ENCODE data around the gene SLC66A2. TPM values are rescaled to one million over a fixed set of nuclear protein-coding genes. Genes with fewer than 3 reads are reported as not detected.
A peak's percentile ranks its signal among the peaks of the same experiment; 100 is the strongest.

Gene SLC66A2
- total RNA-seq, 1 experiment from 2014 or later: 13.0 TPM

DNA sequence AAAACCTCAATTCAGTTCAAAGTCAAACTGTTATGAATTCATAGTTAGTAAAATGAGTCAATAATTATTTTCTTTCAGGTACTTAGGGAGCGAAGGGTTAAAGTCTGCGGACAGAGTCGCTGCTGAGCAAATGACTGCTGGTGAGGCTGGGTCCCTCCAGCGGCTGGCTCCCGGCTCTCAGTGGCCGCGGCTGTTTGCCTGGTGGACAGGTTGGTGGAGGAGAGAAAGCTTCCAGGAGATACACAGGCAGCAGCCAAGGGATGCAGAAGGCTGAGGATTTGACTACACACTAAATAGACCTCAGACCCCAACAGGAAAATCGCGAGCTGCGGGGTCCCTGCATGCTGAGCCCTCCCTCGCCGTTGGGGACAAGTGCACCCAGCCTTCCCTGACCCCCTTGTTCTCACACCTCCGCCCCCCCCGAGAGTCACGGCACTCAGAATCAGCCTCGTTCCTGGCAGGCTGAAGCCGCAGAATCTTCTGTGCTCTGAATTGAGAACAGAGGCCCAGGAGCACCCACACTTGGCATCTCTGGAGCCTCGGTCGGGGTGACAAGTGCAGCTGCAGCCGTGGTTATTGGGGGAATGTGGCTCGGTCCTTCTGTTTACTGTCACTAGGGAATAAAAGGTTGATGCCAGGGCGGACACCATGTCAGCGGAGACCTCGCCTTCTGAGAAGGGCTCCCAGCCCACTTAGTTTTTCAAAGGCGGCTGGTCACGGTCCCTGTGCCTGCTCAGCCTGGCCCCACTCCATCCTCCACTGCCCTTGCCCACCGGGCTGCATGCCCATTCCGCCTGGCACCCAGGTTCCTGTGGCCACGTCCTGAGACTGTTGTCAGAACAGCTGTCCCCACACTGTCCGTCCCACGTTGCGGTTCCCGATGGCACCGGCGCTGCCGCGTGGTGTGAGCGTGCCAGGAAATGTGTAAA, 74.0 kb downstream of the SLC66A2 start:
- H3T11ph ChIP-seq (ENCODE audit: low read length): no peak overlapping the region
- no peak overlapping the region for H3K14ac ChIP-seq (ENCODE audit: insufficient read depth, low read length)
- Mint-ChIP-seq H3K27ac (no peak overlapping the region), H3K4me1 (peaks cover 0 to 15% of the 10 kb centered on the region in 2 experiments; a peak in 2 of 4 replicates), H3K36me3 (ENCODE audit: insufficient read depth in 1 of 3, low read depth in 3 of 3) (no peaks in the 10 kb centered on the region), H3K4me3 (no peak overlapping the region; a peak in 1 of 5 replicates), H3K9me3 (0 out of 5 replicates have a peak, but pooled peaks cover 0 to 2% of the 10 kb centered on the region in 2 experiments), H3K27me3 (ENCODE audit: low read depth) (no peaks in the 10 kb centered on the region; the same call in 1 of the 2 replicates)
- no peaks in the 10 kb centered on the region for H3K27me3 ChIP-seq (ENCODE audit: insufficient read depth, low read length)
- H2BK20ac ChIP-seq (ENCODE audit: low read depth, low read length, poor library complexity, severe bottlenecking): no peak overlapping the region
- H3K9me3 ChIP-seq (ENCODE audit: control insufficient read depth, low read depth, low read length): no peaks in the 10 kb centered on the region
- no peak overlapping the region for H3K4ac ChIP-seq (ENCODE audit: low read depth, low read length)
- no peak overlapping the region for H2BK15ac ChIP-seq (ENCODE audit: low read depth, low read length)
- H3K18ac ChIP-seq (ENCODE audit: insufficient read length, low read depth, low read length): no peak overlapping the region
- no peak overlapping the region for H3K23ac ChIP-seq (ENCODE audit: insufficient read length, low read depth, low read length)
- no CpG with 5 or more reads among the region's 38 CpGs for WGBS (ENCODE audit: extremely low coverage, insufficient read length, low lambda C conversion rate)
- H2AFZ ChIP-seq (ENCODE audit: low read length): no peak overlapping the region
- H2BK120ac ChIP-seq (ENCODE audit: low read depth, low read length, poor library complexity, severe bottlenecking): no peak overlapping the region
- no peaks in the 10 kb centered on the region for H3K79me2 ChIP-seq (ENCODE audit: insufficient read depth, low read length)
- peak; percentile 26 for DNase-seq
- no peaks in the 10 kb centered on the region for H3K4me1 ChIP-seq (ENCODE audit: insufficient read depth, low read length)
- no peaks in the 10 kb centered on the region for H3K79me1 ChIP-seq (ENCODE audit: insufficient read depth, low read depth, low read length, poor library complexity, severe bottlenecking)
- H4K8ac ChIP-seq (replicated peaks; ENCODE audit: insufficient read length, low read depth, low read length): no peak overlapping the region
- H3K23me2 ChIP-seq (ENCODE audit: insufficient read length, low read depth, low read length, poor library complexity, severe bottlenecking): no peaks in the 10 kb centered on the region
- no peak overlapping the region for H3K9ac ChIP-seq (ENCODE audit: extremely low read depth, insufficient read length, low read length)
- no peak overlapping the region for H3K4me2 ChIP-seq (ENCODE audit: insufficient read depth, insufficient read length, low read length)
- H3K56ac ChIP-seq (ENCODE audit: insufficient read length, low read depth, low read length): no peak overlapping the region
- H2BK12ac ChIP-seq (ENCODE audit: insufficient read length, low read depth, low read length): no peak overlapping the region
- H4K91ac ChIP-seq (ENCODE audit: insufficient read length, low read depth, low read length): no peak overlapping the region
- H4K20me1 ChIP-seq (ENCODE audit: control insufficient read depth, insufficient read depth, insufficient read length): no peaks in the 10 kb centered on the region
- H2BK5ac ChIP-seq (ENCODE audit: insufficient read length, low read length): no peak overlapping the region
- 0 out of 3 replicates have a peak, but pooled peaks have one; percentile 8 for TF ChIP-seq CTCF (conservative IDR thresholded peaks at IDR 0.05)
- H4K5ac ChIP-seq (ENCODE audit: insufficient read length, low read depth, low read length): no peak overlapping the region
- no peak overlapping the region for H3K27ac ChIP-seq (ENCODE audit: insufficient read length, low read depth, low read length)
- H2AK5ac ChIP-seq (ENCODE audit: insufficient read length, low read length): no peak overlapping the region
